BJ (cell line): ENCODE measurements around the gene FRMD4A. TPM values are rescaled to one million over a fixed set of nuclear protein-coding genes. Genes with fewer than 3 reads are reported as not detected.

Experiments
- CTCF ChIA-PET: fragments of 350-600 bp; formaldehyde crosslinking; extraction: SDS; loops from one replicate; lab custom pipeline; 2021; ENCODE audit warnings: antibody characterized with exemption, inconsistent platforms; lab: Yijun Ruan, JAX
- POLR2A ChIA-PET: fragments of 300-600 bp; sonication (Branson Sonifier 250); formaldehyde crosslinking; extraction: SDS; loops from one replicate; lab custom pipeline; 2021; ENCODE audit warnings: antibody characterized with exemption; lab: Charles Lee
- DNase-seq: peaks from one replicate; pipeline ENCODE4 v3.0.0-alpha.2; 2011; ENCODE audit warnings: low read depth
- H3K27me3 ChIP-seq: 2 replicates; pipeline ENCODE4 v1.6.0; 2011; ENCODE audit warnings: low read length; ENCODE audit not compliant: control insufficient read depth, insufficient read depth
- H3K36me3 ChIP-seq: 2 replicates; pipeline ENCODE4 v1.5.1; 2011; ENCODE audit warnings: low read length; ENCODE audit not compliant: control insufficient read depth, insufficient read depth
- H3K4me3 ChIP-seq: 2 replicates; pipeline ENCODE4 v1.5.1; 2011; ENCODE audit warnings: low read depth, mild to moderate bottlenecking, control low read depth, low read length
- CTCF ChIP-seq: IDR thresholded peaks from 2 replicates; pipeline ENCODE4 v1.5.1; 2011; ENCODE audit warnings: low read depth, mild to moderate bottlenecking, control low read depth, inconsistent platforms, low read length, moderate library complexity; ENCODE audit not compliant: insufficient read depth
- polyA plus RNA-seq: library from polyadenylated mRNA; depleted of rRNA; stranded (reverse); fragments of >200 nt; gene quantifications from 2 replicates; pipeline ENCODE4 v1.2.3, GENCODE V29; 2011

The FRMD4A gene
- polyA plus RNA-seq, 1 experiment = 31.6 TPM

GRCh38 chr10:13953371-13953770 is 377.4 kb downstream of the FRMD4A start:
- DNase-seq = no peak
- ChIA-PET POLR2A (interaction anchor here (0.6 kb wide), 1 partner anchor 63 kb away, joined by 3 read pairs; no protein-coding TSS in a partner anchor), CTCF (interaction anchor here (0.6 kb wide), 1 partner anchor 166 kb away, joined by 3 read pairs; no protein-coding TSS in a partner anchor)
- Histone ChIP-seq H3K4me3 (no peak overlapping the region), H3K36me3 (no peaks in the 10 kb centered on the region), H3K27me3 (no peaks in the 10 kb centered on the region)
- no peak for TF ChIP-seq CTCF

GRCh38 chr10:13950543-13950939 is 380.2 kb downstream of the FRMD4A start:
- TF ChIP-seq CTCF = no peak
- Histone ChIP-seq H3K36me3 (no peaks in the 10 kb centered on the region), H3K4me3 (no peak overlapping the region), H3K27me3 (no peaks in the 10 kb centered on the region)
- ChIA-PET POLR2A (no interaction called here), CTCF (interaction anchor here (1.1 kb wide), 1 partner anchor 11 kb away, joined by 3 read pairs; no protein-coding TSS in a partner anchor)
- no peak for DNase-seq

DNA sequence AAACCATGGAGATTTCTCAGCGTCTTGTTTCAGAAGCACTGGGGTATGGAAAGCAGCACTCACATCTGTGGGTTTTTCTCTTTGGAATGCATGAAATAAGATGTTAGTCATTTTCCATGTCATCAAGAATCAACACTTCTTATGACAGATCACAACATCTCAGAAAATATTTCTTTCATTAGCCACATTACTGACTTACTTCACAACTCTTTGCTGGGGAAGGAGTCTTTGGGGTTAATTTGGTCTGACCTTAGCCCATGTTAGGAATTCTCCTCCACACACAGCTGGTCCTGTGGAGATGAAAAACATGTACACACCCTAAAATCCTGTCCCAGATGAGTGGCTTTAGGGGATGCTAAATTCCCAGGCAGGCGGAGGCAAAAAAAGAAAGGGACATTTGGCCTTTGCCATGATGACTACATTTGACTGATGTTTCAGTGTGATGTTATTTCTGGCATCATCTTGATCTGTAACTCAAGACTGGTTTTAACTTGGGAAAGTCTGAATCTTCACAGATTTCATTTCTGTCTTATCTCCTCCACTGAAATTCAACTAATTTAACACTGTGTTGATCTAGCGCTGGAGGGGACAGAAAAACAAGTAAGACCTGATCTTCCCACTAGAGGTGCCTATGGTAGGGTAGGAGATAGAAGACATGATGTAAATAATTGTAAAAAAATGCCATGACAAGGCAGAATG is 380.7 kb downstream of the FRMD4A start:
- CTCF ChIA-PET = interaction anchor here (1.1 kb wide), 1 partner anchor 11 kb away, joined by 3 read pairs; no protein-coding TSS in a partner anchor
- Histone ChIP-seq H3K27me3 (no peaks in the 10 kb centered on the region), H3K4me3 (no peak overlapping the region), H3K36me3 (no peaks in the 10 kb centered on the region)
- POLR2A ChIA-PET = no interaction called here
- no peak for TF ChIP-seq CTCF
- DNase-seq = peak; percentile 91

DNA sequence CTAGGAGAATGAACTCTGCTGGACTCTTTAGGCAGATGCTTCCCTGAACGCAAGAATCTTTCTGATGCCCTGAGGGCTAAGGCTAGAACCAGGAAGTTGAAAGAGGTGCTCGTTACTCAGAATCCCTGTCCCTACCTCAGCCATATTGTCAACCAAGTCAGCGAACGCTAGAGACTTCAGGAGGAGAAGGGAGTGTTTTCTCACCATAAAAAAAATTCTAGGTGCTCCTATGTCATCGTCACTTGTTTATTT is 384.6 kb downstream of the FRMD4A start:
- no peak for DNase-seq
- ChIA-PET CTCF (interaction anchor here (0.6 kb wide), 1 partner anchor 159 kb away, joined by 7 read pairs; no protein-coding TSS in a partner anchor), POLR2A (interaction anchor here (0.5 kb wide), 1 partner anchor 65 kb away, joined by 4 read pairs; no protein-coding TSS in a partner anchor)
- Histone ChIP-seq H3K4me3 (no peak overlapping the region), H3K27me3 (no peaks in the 10 kb centered on the region), H3K36me3 (no peaks in the 10 kb centered on the region)
- TF ChIP-seq CTCF = no peak

DNA sequence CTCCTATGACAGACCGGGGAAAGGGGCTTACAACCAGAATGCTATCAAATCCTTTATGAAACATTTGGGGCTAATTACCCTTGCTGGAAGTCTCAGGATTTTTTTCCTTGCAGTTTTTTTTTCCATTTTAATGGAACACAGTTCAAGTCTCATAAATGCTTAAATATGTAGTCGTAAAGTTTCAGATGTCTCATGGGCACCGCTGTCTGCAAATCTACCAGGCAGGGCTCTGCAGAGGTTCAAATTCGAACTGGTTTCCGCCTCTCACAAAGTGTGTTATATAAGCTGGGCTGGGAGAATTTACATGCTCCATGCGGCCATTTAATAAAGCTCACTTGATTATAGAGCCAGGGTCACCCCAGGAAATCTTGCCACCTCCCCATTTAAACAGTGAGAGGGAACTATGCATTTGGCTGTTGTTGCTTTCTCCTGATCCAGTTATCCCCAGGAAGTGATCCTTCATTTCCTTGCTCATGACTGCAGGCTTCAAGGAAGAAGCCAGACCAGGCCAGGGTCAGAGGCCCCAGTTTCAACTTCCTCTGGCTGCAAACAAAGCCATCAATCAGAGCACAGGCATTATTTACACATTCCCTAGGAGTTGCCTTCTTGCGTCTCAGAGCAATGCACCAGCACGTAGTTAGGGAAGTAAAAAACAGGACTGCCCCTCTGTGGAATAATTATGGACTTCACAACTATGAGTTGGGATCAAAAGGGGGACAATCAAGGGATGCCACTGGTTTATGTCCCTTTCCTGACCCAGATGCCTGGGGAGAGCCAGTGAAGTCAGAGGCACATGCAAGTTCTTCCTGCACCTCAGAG is 385.1 kb downstream of the FRMD4A start:
- no peaks in the 10 kb centered on the region for H3K36me3 ChIP-seq
- H3K4me3 ChIP-seq = no peak overlapping the region
- no peaks in the 10 kb centered on the region for H3K27me3 ChIP-seq
- no peak for TF ChIP-seq CTCF
- ChIA-PET CTCF (interaction anchor here (0.6 to 0.7 kb wide), 2 partner anchors 27 to 158 kb away, joined by 4 to 7 read pairs; no protein-coding TSS in a partner anchor), POLR2A (interaction anchor here (0.5 kb wide), 1 partner anchor 66 kb away, joined by 4 read pairs; no protein-coding TSS in a partner anchor)
- no peak for DNase-seq
